HS-5 (cell line): ENCODE data around the gene ROMO1.
A peak's percentile ranks its signal among the peaks of the same experiment; 100 is the strongest.
"Not testable (repeated sequence)": the region's sequence is repeated elsewhere in the genome, so short reads cannot be mapped to it uniquely, and the experiment has no call there.

Source experiments
- DNase-seq: peaks from one replicate; pipeline ENCODE4 v3.0.0-alpha.2; 2012; ENCODE audit warnings: low read depth

The ROMO1 gene

DNA sequence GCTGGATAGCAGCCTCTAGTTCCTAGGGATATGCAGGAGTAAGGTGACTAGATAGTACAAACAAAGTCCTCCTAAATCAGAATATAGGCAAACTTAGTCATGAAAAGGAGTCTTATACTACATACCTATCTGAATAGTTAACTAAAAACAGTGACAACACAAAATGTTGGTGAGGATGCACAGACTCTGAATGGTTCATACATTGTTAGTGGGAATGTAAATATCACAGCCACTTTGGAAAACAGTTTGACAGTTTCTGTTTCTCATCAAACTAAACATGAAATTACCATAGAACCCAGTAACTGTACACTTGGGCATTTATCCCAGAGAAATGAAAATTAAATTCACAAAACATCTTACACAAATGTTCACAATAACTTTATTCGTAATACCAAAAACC is 17.2 kb upstream of the ROMO1 start:
- no peak for DNase-seq

- not testable (repeated sequence) for DNase-seq
Measured at GRCh38 chr20:35685368-35685767, 13.8 kb upstream of the ROMO1 start.

- not testable (repeated sequence) for DNase-seq
Measured at GRCh38 chr20:35686872-35687271, 12.3 kb upstream of the ROMO1 start.

DNA sequence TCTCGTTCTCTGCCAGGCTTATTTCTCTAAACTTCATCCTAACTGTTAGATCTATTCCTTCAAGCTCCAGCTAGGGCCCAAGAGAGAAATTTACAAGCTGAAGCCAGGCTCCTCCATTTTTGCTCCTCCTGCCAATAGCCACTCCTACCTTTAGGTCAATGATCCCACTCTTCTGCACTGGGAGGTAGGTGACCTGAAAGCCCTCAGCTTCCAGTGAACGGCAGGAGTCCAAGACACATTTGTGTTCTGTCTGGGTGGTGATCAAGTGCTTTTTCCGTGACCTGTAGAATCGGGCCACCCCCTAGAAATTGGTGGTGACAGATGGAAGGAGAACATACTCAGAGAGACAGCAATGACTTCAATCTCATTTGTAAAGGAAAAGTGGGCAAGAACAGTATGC is 8.9 kb upstream of the ROMO1 start:
- no peak for DNase-seq

- no peak for DNase-seq
Measured at GRCh38 chr20:35695245-35695749, 3.9 kb upstream of the ROMO1 start.

DNA sequence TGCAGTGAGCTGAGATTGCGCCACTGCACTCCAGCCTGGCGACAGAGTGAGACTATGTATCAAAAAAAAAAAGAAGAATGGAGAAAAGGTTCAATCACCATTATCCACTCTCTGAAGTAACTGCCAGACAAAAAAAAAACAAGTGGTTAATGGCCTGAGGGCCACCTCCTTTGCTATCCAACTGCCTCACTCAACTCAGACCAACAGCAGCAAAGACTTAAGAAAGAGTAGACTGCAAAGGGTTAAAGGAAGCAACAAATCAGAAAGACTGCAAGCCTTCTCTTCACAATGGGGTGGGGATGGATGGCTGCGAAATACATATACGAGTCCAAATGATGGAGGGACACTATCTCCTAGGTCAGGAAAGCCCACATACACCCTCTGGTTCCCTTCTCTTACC is 3.2 kb upstream of the ROMO1 start:
- DNase-seq = no peak

GRCh38 chr20:35697696-35698297 is 1.4 kb upstream of the ROMO1 start:
- DNase-seq = no peak

DNA sequence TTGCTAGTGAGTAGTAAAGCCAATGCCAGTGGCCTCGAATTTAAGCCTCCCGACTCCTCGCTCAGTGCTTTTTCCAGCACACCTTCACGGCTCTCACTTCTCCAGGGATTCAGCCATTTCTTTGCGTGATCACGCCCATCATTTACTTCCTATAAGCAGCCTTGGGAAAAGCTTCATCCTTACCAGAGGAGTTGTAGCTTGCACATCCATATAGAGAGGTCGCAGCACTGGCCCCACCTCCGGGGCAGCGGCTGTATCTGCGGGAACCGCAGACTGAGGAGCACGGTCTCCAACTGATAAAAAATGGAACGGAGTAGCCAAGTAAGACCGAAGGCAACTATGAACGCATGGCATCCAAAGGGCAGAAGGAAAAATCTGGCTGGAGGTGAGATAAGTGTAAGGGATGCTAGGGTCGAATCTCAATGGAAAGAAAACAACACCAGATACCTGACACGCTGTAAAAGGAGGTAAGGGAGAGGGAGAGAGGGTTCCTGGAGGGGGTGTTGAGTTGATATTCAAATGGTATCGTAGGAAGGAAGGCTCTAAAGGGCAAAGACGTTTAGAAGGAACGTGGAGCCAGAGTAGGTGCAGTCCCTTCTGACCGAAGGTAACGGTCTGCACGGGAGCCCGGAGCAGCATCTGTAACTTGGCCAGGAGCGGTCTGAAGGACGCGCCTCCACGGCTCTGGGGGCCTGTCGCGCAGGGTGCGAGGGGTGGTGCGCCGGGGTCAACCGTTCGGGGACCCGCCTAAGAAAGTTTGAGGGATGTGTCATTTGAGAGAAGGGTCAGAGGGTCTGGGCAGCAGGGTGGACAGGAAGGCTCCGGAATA is 693 bp upstream of the ROMO1 start:
- DNase-seq = no peak

GRCh38 chr20:35699957-35700624 is 886 bp downstream of the ROMO1 start:
- DNase-seq = no peak

DNA sequence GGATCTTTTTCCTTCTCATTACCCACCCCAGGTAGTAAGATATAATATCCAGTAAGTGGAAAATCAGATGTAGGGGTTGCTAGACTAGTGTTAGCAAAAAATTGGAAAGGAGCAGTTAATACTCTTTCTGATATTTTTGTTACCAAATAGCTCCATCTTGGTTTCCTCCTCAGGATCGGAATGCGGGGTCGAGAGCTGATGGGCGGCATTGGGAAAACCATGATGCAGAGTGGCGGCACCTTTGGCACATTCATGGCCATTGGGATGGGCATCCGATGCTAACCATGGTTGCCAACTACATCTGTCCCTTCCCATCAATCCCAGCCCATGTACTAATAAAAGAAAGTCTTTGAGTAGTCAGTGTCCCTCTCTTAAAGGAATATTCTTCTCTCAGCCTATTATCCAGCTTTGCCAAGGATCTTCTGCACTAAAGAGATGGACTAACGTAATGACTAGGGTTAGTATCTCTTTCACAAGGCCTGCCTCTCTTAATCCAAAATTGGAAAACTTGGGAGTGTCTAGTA is 1.5 kb downstream of the ROMO1 start:
- DNase-seq = no peak

DNA sequence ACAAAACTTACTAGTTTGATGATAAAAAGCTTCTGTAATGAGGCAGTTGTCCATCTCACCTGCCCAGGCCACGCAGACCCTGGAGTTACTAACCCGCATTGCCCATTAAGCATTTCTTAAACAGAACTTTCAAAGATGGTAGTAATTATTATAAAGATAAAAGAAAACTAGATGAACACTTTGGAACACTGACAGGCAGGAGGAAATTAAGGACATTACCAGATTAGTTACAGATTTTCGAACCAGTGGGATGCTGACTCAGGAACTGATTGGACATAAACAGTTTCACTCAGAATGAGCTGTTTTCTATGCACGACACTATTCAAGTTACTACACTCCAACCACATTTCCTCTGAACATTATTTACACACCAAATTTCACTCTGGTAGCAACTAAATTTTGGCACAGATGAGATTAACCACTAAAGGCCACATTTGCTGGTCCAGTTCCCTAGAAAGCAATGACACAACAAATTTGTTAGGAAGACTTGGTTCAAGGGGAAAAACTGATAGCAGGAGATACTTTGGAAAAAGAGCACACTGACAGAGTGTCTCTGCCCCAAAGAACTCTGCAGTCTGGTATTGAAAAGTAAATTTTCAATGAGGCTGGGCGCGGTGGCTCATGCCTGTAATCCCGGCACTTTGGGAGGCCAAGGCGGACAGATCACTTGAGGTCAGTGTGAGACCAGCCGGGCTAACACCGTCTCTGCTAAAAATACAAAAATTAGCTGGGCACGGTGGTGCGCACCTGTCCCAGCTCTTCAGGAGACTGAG is 3.0 kb downstream of the ROMO1 start:
- peak; percentile 53 for DNase-seq

GRCh38 chr20:35702824-35703695 is 3.9 kb downstream of the ROMO1 start:
- DNase-seq = no peak

- no peak for DNase-seq
Measured at GRCh38 chr20:35704514-35705261, 5.5 kb downstream of the ROMO1 start.

GRCh38 chr20:35705894-35706293 is 6.7 kb downstream of the ROMO1 start:
- not testable (repeated sequence) for DNase-seq

GRCh38 chr20:35706591-35707529 is 7.7 kb downstream of the ROMO1 start:
- not testable (repeated sequence) for DNase-seq

DNA sequence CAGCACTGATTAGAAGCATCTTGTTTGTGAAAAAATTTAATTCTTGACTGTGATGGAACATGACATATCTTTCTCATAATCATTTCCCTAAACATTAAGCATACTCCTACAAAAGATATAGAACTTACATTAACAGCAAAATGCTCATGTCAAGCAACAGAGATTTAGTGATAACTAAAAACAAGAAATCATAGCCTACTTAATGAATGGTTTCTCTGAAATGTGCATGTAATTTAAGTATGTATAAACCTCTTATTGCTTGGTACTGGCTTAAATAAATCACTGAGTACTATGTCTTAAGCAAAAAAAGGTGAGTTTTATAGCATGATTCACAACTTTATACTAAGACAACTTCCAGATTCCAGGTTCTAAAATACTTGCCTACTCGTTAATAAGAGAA is 9.3 kb downstream of the ROMO1 start:
- no peak for DNase-seq

DNA sequence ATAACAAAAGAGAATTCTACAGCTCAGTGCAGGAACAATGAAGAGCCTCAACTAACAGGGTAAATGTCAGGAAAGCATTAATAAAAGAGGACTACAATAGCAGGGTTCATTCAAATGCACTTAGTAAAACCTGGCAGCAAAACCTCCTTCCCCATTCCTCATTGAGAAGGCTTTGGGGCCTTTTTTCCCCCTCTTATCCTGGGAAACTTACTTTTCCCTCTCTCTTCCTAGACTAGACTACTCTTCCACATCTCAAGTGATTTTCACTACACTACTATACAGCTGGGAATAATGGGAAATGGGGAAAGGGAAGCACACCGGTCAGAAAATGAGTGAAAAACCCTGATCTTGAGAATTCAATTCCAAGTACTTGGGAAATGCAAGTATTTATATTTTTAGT is 10.1 kb downstream of the ROMO1 start:
- no peak for DNase-seq

DNA sequence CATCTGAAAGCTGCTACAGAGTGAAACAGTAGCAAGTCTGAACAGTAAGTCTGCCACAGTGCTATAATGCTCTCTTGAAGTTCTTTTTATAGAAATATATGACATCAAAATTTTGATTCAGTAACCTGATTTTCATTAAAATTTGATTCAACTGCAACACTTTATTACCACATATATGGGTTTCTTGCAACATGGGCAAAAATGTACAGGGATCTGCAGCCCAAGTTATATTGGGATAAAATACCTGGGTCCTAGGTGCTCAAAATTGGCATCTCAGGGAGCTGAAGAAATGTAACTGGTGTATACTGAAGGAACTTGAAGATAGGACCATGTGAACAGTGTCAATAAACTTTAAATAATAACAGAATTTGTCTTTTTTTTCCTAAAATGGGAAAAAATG is 10.8 kb downstream of the ROMO1 start:
- no peak for DNase-seq
